LHCN-M2 (cell line): ENCODE measurements around the gene DNAJA3. TPM values are rescaled to one million over a fixed set of nuclear protein-coding genes. Genes with fewer than 3 reads are reported as not detected.

Experiments used
- total RNA-seq: library from RNA; depleted of rRNA; stranded (reverse); fragments of >200 nt; gene quantifications from 2 replicates; pipeline ENCODE4 v1.2.3, GENCODE V29; 2014; rRNA removed

DNAJA3 gene
- total RNA-seq, 1 experiment from 2014 or later, result 64.2 TPM

Other genes with a start within 250 kb of the DNAJA3 start
- gene SRL, start 183.8 kb upstream of the DNAJA3 start, total RNA-seq, result not detected in 2 replicates
- gene TFAP4, start 152.8 kb upstream of the DNAJA3 start, total RNA-seq, result 7.0 and 11.1 TPM in 2 replicates
- gene GLIS2, start 109.8 kb upstream of the DNAJA3 start, total RNA-seq, result 1.1 and 1.3 TPM in 2 replicates
- gene PAM16, start 74.5 kb upstream of the DNAJA3 start, total RNA-seq, result 48.1 and 62.2 TPM in 2 replicates
- 7.1 and 12.5 TPM in 2 replicates for gene VASN, start 54.0 kb upstream of the DNAJA3 start, total RNA-seq
- 23.7 and 34.8 TPM in 2 replicates for gene CORO7, start 9.3 kb upstream of the DNAJA3 start, total RNA-seq
- 27.6 and 40.7 TPM in 2 replicates for gene NMRAL1, start 48.8 kb downstream of the DNAJA3 start, total RNA-seq
- gene HMOX2, start 50.5 kb downstream of the DNAJA3 start, total RNA-seq, result 48.6 and 49.9 TPM in 2 replicates
- gene CDIP1, start 112.9 kb downstream of the DNAJA3 start, total RNA-seq, result 19.5 and 24.9 TPM in 2 replicates
- gene C16orf96, start 130.5 kb downstream of the DNAJA3 start, total RNA-seq, result 0.06 TPM in 1 of 2 replicates, not detected in the other
- gene UBALD1, start 189.0 kb downstream of the DNAJA3 start, total RNA-seq, result 4.5 and 7.7 TPM in 2 replicates
- gene MGRN1, start 199.0 kb downstream of the DNAJA3 start, total RNA-seq, result 25.5 and 26.6 TPM in 2 replicates